Astrocyte (in vitro differentiated cells and primary cell): ENCODE data around the gene DYSF. TPM values are rescaled to one million over a fixed set of nuclear protein-coding genes. Genes with fewer than 3 reads are reported as not detected.
A peak's percentile ranks its signal among the peaks of the same experiment; 100 is the strongest.

ENCODE experiments used
- DNase-seq: peaks from one replicate; pipeline ENCODE4 v3.0.0-alpha.2; 2010; ENCODE audit warnings: low read depth
- FAIRE-seq: peaks from 2 replicates; lab custom pipeline; 2011; peaks lifted over from hg19 to GRCh38; lab: Jason Lieb, UNC
- H2AFZ ChIP-seq: 2 replicates; pipeline ENCODE4 v1.6.0; 2012; ENCODE audit warnings: low read depth, low read length, inconsistent platforms
- H3K27ac ChIP-seq: 2 replicates; pipeline ENCODE4 v1.5.1; 2011; ENCODE audit warnings: low read depth, low read length, inconsistent platforms
- H3K27me3 ChIP-seq: 2 replicates; pipeline ENCODE4 v1.6.0; 2011; ENCODE audit warnings: low read length, inconsistent platforms; ENCODE audit not compliant: insufficient read depth
- H3K36me3 ChIP-seq: 2 replicates; pipeline ENCODE4 v1.5.1; 2011; ENCODE audit warnings: low read length, inconsistent platforms; ENCODE audit not compliant: insufficient read depth
- H3K4me1 ChIP-seq: 2 replicates; pipeline ENCODE4 v1.5.1; 2011; ENCODE audit warnings: low read length, inconsistent platforms; ENCODE audit not compliant: insufficient read depth
- H3K4me2 ChIP-seq: 2 replicates; pipeline ENCODE4 v1.6.0; 2012; ENCODE audit warnings: low read length, inconsistent platforms
- H3K4me3 ChIP-seq: 2 replicates; pipeline ENCODE4 v1.5.1; 2011; ENCODE audit warnings: low read depth, mild to moderate bottlenecking, low read length, inconsistent platforms; ENCODE audit not compliant: insufficient read depth
- H3K79me2 ChIP-seq: 2 replicates; pipeline ENCODE4 v1.6.0; 2012; ENCODE audit warnings: mild to moderate bottlenecking, low read length, inconsistent platforms; ENCODE audit not compliant: insufficient read depth
- H3K9ac ChIP-seq: 2 replicates; pipeline ENCODE4 v1.6.0; 2012; ENCODE audit warnings: mild to moderate bottlenecking, low read length, inconsistent platforms
- H3K9me3 ChIP-seq: 2 replicates; pipeline ENCODE4 v1.5.1; 2012; ENCODE audit warnings: low read depth, mild to moderate bottlenecking, low read length, inconsistent platforms; ENCODE audit not compliant: insufficient read depth
- H4K20me1 ChIP-seq: 2 replicates; pipeline ENCODE4 v1.6.0; 2012; ENCODE audit warnings: low read length, inconsistent platforms; ENCODE audit not compliant: insufficient read depth
- H3K27ac Mint-ChIP-seq: one replicate; pipeline ENCODE4 v1.8.0; 2021; ENCODE audit warnings: mild to moderate bottlenecking, mixed read lengths; ENCODE audit not compliant: unreplicated experiment
- H3K27me3 Mint-ChIP-seq: one replicate; pipeline ENCODE4 v1.8.0; 2021; ENCODE audit warnings: low read depth, mixed read lengths; ENCODE audit not compliant: unreplicated experiment
- H3K36me3 Mint-ChIP-seq: one replicate; pipeline ENCODE4 v1.8.0; 2021; ENCODE audit warnings: low read depth, mixed read lengths; ENCODE audit not compliant: unreplicated experiment
- H3K4me1 Mint-ChIP-seq: one replicate; pipeline ENCODE4 v1.8.0; 2021; ENCODE audit warnings: low read depth, mixed read lengths; ENCODE audit not compliant: unreplicated experiment
- H3K4me3 Mint-ChIP-seq: one replicate; pipeline ENCODE4 v1.8.0; 2021; ENCODE audit warnings: mild to moderate bottlenecking, moderate library complexity, mixed read lengths; ENCODE audit not compliant: unreplicated experiment
- H3K9me3 Mint-ChIP-seq: one replicate; pipeline ENCODE4 v1.8.0; 2021; ENCODE audit warnings: mild to moderate bottlenecking, mixed read lengths; ENCODE audit not compliant: unreplicated experiment
- EZH2 ChIP-seq: IDR thresholded peaks from 2 replicates; pipeline ENCODE4 v1.6.1; 2012; ENCODE audit warnings: mild to moderate bottlenecking, low read length, inconsistent platforms; ENCODE audit not compliant: insufficient read depth
- total RNA-seq: library from RNA; stranded (reverse); gene quantifications from 2 replicates; pipeline ENCODE4 v1.2.1, GENCODE V29; 2021
- TF ChIP-seq, protein P1 (sequence below): IDR thresholded peaks from 2 replicates; pipeline ENCODE4 v1.5.1; 2011; ENCODE audit warnings: low read depth, mild to moderate bottlenecking, inconsistent platforms, low read length, moderate library complexity; ENCODE audit not compliant: insufficient read depth

DYSF gene
- total RNA-seq, 1 donor from 2014 or later: 123 TPM

DNA sequence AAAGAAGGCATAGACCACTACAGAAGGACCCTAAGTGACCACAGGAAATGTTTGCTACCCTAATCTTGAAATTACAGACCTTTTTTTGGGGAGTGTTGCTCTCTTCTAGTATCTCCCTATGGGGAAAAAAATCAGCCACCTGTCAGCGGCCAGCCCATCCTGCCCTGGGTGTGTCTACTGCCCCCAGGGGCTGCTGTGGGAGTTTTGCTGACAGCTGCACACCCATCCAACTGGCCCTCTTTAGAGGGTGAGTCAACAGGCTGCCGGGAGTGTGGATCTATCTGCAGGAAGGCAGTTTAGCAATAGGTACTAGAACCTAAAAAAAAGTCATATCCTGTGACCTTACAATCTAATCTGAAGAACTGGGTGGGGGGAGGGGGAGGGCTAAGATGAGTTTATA lies 796 bp upstream of the DYSF start:
- Histone ChIP-seq H3K4me2 (peak overlapping the region; percentile 86), H4K20me1 (no peaks in the 10 kb centered on the region), H3K79me2 (no peaks in the 10 kb centered on the region), H3K9ac (no peak overlapping the region), H3K36me3 (no peaks in the 10 kb centered on the region), H3K9me3 (no peaks in the 10 kb centered on the region), H3K27ac (no peak overlapping the region), H3K4me1 (peaks cover 34% of the 10 kb centered on the region), H3K27me3 (peaks cover 12% of the 10 kb centered on the region), H2AFZ (no peak overlapping the region), H3K4me3 (no peak overlapping the region)
- FAIRE-seq (no peak), DNase-seq (no peak)
- TF ChIP-seq, protein P1, sequence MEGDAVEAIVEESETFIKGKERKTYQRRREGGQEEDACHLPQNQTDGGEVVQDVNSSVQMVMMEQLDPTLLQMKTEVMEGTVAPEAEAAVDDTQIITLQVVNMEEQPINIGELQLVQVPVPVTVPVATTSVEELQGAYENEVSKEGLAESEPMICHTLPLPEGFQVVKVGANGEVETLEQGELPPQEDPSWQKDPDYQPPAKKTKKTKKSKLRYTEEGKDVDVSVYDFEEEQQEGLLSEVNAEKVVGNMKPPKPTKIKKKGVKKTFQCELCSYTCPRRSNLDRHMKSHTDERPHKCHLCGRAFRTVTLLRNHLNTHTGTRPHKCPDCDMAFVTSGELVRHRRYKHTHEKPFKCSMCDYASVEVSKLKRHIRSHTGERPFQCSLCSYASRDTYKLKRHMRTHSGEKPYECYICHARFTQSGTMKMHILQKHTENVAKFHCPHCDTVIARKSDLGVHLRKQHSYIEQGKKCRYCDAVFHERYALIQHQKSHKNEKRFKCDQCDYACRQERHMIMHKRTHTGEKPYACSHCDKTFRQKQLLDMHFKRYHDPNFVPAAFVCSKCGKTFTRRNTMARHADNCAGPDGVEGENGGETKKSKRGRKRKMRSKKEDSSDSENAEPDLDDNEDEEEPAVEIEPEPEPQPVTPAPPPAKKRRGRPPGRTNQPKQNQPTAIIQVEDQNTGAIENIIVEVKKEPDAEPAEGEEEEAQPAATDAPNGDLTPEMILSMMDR: peak; percentile 23
- no peak for TF ChIP-seq EZH2
- Mint-ChIP-seq H3K27ac (peak overlapping the region; percentile 86), H3K27me3 (peaks cover 4% of the 10 kb centered on the region), H3K4me1 (peaks cover 31% of the 10 kb centered on the region), H3K4me3 (peak overlapping the region; percentile 86), H3K9me3 (peaks cover 1% of the 10 kb centered on the region), H3K36me3 (peaks cover 4% of the 10 kb centered on the region)

GRCh38 chr2:71454221-71455010 lies 1.1 kb downstream of the DYSF start:
- Histone ChIP-seq H2AFZ (peak overlapping the region; percentile 76), H3K4me3 (peak overlapping the region; percentile 59), H3K79me2 (no peaks in the 10 kb centered on the region), H3K4me2 (peak overlapping the region; percentile 86), H3K4me1 (peaks cover 49% of the 10 kb centered on the region), H4K20me1 (no peaks in the 10 kb centered on the region), H3K27ac (no peak overlapping the region), H3K9ac (peak overlapping the region; percentile 58), H3K36me3 (no peaks in the 10 kb centered on the region), H3K27me3 (peaks cover 12% of the 10 kb centered on the region), H3K9me3 (no peaks in the 10 kb centered on the region)
- peaks cover 48% of the 10 kb centered on the region for H3K4me1 Mint-ChIP-seq
- H3K27ac Mint-ChIP-seq: peak overlapping the region; percentile 95
- DNase-seq (no peak), FAIRE-seq (no peak)
- H3K27me3 Mint-ChIP-seq: peaks cover 4% of the 10 kb centered on the region
- peak overlapping the region; percentile 86 for H3K4me3 Mint-ChIP-seq
- H3K9me3 Mint-ChIP-seq: peaks cover 1% of the 10 kb centered on the region
- H3K36me3 Mint-ChIP-seq: peaks cover 11% of the 10 kb centered on the region
- no peak for TF ChIP-seq EZH2
- TF ChIP-seq, protein P1: no peak
